Measurements from ENCODE around the gene KCNQ1.

GRCh38 chr11:2644844-2645778 is 200.3 kb downstream of the KCNQ1 start:
- TF ChIP-seq EZH2 (IDR thresholded peaks at IDR 0.05; ENCODE audit: low read length, missing control alignments): no peak
- no peak for TF ChIP-seq CTCF (conservative IDR thresholded peaks at IDR 0.05 in 1 of 2, IDR thresholded peaks at IDR 0.05 in 1 of 2; ENCODE audit: low read depth in 1 of 2, low read length in 2 of 2)

Data from fibroblast of lung (primary cell).